GM19395 (cell line): ENCODE results near the gene CFAP107.

ENCODE experiments used
- ATAC-seq: cut with Tn5 transposase; IDR thresholded peaks from one replicate; pipeline ENCODE4 v1.9.1; 2021; ENCODE audit warnings: mild to moderate bottlenecking, moderate library complexity; ENCODE audit not compliant: unreplicated experiment

CFAP107 gene

DNA sequence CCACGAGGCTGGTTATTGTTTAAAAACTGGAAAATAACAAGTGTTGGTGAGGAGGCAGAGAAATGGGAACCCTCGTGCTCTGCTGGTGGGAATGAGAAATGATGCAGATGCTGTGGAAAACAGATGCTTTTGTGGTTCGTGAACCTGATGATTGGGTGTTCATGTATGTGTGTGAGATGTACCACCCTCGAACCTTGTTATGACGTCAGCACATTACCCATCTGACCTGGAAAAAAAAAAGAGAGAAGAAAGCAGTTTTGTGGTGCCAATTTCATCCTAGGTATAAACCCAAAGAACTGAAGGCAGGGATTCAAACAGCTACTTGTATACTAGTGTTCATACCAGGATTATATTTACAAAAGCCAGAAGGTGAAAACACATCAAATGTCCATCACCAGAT lies 6.4 kb upstream of the CFAP107 start:
- ATAC-seq, result no peak

DNA sequence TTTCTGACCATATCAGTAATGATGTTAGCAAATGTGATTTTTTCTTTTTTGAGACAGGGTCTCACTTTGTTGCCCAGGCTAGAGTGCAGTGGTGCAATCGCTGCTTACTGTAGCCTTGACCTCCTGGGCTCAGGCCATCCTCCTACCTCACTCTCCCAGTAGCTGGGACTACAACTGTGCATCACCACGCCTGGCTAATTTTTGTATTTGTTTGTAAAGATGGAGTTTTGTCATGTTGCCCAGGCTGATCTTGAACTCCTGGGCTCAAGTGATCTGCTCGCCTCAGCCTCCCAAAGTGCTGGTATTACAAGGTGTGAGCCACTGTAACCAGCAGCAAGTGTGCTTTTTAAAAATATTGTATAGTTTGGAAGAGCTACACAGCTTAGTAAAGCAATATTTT lies 4.1 kb upstream of the CFAP107 start:
- no peak for ATAC-seq

DNA sequence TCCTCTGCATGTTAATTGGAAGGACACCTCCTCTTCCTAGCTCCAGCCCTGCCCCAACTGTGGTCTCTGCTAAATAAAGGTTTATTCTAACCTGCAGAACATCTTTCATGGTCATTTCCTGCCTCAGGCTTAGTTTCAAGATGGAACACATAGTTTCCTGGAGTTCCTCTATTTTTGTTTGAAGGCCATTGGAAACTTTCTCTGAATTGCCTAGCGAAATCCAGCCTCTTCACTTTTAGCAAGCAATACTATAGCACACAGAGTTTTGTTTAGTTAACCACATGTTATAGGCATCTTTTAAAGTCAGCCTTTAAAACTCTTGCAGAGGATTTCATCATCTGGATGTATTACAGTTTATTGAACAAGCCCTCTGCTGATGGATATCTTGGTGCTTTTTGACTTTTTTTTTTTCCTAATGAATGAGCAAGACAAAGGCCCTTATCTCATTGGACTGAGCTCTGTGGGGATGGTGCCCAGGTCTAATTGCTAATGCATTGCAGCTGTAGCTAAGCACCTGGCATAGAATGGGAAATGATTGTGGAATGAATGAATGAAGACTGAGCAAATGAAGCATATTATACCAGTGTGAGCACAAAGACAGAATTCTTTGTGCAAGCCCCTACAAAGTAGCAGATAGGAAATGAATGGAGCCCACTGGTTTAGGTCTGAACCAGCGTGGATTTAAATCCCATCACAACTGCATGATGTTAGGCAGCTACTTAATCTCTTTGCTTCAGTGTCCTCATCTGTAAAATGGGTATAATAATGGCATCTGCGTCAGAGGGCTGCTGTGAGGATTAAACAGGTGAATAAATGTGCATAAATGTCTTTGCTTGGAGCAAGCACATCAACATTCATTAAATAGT lies 641 bp upstream of the CFAP107 start:
- no peak for ATAC-seq

DNA sequence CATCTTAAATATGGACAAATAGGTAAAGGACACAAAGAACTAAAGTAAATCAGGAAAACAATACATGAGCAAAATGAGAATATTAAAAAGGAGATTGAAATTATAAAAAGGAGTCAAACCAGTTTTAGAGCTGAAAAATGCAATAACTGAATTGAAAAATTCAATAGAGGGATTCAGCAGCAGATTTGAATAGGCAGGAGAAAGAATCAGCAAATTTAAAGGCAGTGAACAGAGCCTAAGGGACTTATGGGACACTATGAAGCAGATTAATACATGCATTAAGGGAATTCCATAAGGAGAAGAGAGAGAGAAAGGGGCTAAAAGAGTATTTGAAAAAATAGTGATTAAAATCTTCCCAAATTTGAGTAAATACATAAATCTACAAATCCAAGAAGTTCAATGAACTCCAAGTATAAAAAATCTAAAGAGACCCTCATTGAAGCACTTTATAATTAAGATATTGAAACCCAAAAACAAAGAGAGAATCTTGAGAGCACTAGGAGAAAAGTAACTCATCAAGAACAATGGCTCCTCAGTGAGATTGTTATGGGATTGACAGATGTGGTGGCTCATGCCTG lies 2.9 kb downstream of the CFAP107 start:
- no peak for ATAC-seq

DNA sequence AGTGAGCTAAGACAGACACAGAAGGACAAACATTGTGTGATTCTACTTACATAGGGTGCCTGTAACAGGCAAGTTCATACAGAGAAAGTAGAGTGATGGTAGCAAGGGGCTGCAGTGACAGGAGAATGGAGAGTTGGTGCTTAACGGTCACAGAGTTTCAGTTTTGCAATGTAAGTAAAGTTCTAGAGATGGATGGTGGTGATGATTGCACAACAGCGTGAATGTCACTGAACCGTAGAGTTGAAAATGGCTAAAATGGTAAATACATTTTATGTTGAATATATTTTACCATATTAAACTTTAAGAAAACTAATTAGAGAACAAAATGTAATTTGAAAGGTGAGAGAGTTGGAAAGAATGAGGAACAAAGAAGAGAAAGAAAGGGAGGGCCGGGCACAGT lies 8.7 kb downstream of the CFAP107 start:
- no peak for ATAC-seq

- ATAC-seq, result no peak
Measured at GRCh38 chr1:12756273-12756672, 10.3 kb downstream of the CFAP107 start.

- ATAC-seq, result no peak
Measured at GRCh38 chr1:12756768-12757413, 10.9 kb downstream of the CFAP107 start.

DNA sequence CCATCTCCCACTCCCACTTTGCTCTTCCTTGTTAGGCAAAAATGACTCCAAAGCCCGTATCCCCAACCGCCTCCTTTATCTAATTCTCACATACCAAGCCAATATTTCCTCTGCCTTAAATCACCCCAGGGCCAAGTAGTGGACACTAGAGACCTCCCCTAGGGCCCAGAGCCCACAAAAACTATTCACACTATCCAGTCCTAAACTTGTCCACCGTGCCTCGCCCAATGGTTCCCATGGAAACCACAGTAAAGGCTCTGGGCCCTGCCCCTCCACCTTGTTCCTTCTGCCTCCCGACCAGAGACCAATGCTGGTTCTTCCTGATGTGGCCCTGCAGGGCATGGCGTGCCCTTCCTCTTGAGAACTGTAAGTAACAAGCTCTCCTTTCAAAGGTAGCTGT lies 11.8 kb downstream of the CFAP107 start:
- no peak for ATAC-seq

DNA sequence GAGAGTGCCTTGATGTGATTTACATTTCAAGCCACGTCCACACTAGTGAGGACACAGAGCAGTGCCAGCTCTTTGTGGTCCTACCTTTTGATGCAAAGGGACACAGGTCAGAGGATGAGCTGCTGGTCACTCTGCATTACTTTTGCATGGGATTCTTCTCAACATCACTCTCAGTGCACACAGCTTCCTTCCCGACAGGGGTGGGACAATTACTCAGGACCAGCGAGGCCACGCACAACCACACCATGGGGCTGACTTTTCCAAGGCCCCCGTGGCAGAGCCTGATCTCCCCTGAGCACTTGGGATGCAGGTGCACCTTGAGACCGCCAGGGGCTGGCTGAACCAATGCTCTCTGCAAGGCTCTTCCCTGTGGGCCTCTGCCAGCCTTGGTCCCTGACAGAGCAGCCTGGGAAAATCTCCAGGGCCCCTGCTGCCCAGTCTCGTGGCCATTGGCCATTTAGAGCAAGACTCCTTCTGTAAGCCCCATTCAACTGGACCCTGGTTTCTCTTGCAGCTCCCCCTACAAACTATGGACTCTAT lies 14.3 kb downstream of the CFAP107 start:
- ATAC-seq, result no peak

GRCh38 chr1:12761781-12762180 lies 15.8 kb downstream of the CFAP107 start:
- no peak for ATAC-seq

DNA sequence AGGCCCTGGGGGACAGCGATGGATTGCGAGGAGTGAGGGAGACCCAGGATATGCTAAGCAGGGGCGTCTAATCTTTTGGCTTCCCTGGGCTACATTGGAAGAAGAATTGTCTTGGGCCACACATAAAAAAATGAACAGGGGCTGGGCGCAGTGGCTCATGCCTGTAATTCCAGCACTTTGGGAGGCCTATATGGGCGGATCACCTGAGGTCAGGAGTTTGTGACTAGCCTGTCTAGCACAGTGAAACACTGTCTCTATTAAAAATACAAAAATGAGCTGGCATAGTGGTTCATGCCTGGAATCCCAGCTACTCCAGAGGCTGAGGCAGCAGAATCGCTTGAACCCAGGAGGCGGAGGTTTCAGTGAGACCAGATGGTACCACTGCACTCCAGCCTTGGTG lies 16.8 kb downstream of the CFAP107 start:
- ATAC-seq, result no peak

DNA sequence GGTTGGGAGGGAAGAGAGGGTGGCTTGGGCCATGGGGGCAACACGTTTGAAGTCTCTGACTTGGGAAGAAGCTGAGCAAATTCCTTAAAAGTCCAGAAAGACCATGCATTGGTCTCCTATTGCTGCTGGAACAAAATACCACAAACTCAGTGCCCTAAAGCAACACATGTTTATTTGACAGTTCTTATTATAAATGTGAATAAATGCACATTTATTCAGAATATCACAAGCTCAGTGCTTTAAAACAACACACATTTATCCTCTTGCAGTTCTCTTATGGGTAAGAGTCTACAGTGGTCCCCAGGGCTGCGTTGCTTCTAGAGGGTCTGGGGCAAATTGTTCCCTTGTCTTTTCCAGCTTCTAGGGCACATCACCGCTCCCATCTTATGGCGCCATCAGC lies 17.5 kb downstream of the CFAP107 start:
- ATAC-seq, result no peak

- ATAC-seq, result no peak
Measured at GRCh38 chr1:12764016-12764415, 18.0 kb downstream of the CFAP107 start.

- no peak for ATAC-seq
Measured at GRCh38 chr1:12769031-12769430, 23.0 kb downstream of the CFAP107 start.

DNA sequence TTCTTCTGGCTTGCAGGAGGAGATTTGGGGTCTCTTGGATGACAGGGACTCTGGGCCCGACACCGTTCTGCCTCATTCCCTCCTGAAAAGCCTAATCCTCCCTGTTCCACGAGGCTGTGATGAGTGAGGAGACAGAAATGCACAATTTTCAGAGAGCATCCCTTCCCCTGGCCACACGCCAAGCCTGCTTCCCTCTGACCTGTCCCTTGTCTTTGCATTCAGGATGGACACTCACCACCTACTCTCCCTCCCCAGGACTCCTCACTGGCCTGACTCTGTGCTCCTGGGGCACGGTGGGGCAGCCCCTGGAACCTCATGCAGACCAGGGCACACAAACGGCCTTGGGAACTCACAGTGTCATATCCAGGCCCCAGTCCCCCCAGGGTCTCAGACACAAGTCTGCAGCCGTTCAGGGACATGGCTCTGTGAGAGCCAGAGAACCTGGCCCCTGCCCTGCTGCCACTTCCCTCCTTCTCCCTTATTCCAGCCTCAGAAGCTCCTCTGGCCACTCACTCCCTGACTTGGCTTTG lies 24.0 kb downstream of the CFAP107 start:
- no peak for ATAC-seq

DNA sequence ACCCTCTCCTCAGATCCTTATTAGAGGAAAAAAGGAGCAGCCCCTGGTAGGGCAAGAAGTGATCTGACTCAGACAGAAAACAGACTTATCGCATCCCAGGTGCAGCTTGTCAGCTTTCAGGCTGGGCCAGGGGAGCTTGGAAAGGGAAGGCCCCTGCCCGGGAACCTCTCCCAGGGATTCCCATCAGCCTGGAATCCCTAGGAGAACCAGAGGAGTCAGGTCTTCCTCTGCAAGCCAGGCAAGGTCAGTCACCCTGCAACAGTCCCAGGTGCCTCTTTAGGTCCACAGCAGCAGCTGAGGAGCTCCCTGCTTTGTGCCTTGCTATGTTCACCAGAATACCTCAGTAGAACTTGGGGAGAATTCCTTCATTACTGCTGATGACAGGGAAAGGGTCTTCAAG lies 24.6 kb downstream of the CFAP107 start:
- ATAC-seq, result no peak

DNA sequence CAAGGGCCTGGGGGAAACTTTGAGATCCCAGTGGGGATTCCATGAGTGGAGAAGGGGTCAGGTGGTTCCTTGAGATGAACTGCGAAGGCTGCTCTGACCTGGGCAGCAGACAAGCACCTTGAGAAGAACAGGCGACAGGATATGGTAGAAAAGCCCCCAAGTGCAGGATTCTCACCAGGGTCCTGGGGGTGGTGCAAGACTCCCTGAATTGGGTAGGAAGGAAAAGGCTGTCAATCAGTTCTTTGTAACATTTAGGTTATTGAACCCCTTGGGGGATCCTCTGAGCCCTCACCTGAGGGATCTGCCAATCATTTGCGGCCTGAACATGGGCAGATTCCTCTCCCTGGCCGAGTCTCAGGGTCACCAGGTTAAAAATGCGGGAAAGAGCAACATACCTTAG lies 25.2 kb downstream of the CFAP107 start:
- no peak for ATAC-seq

- ATAC-seq, result no peak
Measured at GRCh38 chr1:12772520-12772919, 26.5 kb downstream of the CFAP107 start.

GRCh38 chr1:12773438-12773837 lies 27.4 kb downstream of the CFAP107 start, which contains the start of gene PRAMEF12:
Gene PRAMEF12, plus strand, starts transcription at chr1:12773738. Its CDS starts 1,130 bp downstream, at chr1:12774868.
- no peak for ATAC-seq

DNA sequence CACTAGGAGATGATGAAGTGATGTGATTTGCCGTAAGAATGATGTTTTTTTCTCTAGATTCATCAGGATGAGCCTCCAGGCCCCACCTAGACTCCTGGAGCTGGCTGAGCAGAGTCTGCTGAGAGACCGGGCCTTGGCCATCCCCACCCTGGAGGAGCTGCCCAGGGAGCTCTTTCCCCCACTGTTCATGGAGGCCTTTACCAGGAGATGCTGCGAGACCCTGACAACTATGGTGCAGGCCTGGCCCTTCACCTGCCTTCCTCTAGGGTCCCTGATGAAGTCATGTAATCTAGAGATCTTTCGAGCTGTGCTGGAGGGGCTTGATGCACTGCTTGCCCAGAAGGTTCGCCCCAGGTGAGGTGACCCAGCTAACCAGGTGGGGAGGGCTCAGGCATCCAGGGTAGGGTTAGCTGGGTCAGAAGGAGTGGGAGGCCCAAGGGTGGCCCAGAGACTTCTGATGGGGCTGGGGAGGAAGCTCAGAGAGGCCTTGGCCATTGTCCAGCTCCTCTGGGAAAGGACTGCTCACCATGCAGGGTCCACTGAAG lies 28.9 kb downstream of the CFAP107 start:
- ATAC-seq, result no peak

GRCh38 chr1:12775443-12775842 lies 29.4 kb downstream of the CFAP107 start:
- ATAC-seq, result no peak
